AG08396 (cell line): ENCODE results near the gene TENT4B.

Source experiments
- DNase-seq: peaks from one replicate; pipeline ENCODE4 v3.0.0; 2012; ENCODE audit warnings: low spot score, mixed read lengths

TENT4B gene

GRCh38 chr16:50256604-50257003 is 103.5 kb downstream of the TENT4B start:
- DNase-seq: no peak

GRCh38 chr16:50257876-50258275 is 104.8 kb downstream of the TENT4B start:
- DNase-seq: no peak

DNA sequence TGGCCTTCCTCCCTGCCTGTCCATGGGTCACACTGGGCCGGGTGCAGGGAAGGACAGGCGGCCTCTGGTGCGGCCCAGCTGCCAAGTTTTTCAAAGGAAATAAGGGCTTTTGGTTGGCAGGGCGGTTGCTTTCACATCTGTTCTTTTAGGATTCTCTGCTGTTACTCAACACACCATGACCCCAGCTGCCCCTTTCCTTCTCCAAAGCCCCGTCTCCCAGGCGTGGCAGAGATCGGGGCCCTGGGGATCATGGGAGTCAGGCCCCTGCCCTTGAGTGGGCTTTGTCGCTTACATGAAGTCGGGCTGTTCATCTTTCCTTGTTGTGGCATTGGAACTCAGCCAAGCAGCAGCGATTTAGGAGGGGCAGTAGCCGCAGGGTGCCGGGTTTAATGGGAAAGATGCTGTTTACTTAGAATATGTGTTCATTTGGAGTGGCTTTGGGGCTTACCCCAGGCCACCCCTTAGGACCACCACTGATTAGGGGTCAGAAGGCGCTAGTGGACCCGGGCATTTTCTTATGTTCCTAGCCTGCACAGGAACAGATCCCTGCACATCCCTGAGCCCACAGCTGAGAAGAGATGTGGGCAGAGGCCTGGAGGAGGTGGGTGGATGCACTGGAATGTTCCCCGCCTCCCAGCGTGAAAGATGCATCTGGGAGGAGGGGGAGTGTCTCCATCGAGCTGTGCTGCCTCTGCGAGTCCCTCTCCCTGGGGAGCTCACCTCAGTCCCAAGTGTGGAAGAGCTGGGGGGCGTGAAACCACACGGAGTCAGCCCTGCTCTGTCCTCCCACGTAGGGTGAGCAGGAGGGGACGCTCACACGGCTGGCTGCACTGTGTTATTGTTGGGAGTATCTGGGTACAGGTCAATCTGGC is 106.5 kb downstream of the TENT4B start:
- no peak for DNase-seq

- no peak for DNase-seq
These were observed 107.4 kb downstream of the TENT4B start for GRCh38 chr16:50260206-50261159.

DNA sequence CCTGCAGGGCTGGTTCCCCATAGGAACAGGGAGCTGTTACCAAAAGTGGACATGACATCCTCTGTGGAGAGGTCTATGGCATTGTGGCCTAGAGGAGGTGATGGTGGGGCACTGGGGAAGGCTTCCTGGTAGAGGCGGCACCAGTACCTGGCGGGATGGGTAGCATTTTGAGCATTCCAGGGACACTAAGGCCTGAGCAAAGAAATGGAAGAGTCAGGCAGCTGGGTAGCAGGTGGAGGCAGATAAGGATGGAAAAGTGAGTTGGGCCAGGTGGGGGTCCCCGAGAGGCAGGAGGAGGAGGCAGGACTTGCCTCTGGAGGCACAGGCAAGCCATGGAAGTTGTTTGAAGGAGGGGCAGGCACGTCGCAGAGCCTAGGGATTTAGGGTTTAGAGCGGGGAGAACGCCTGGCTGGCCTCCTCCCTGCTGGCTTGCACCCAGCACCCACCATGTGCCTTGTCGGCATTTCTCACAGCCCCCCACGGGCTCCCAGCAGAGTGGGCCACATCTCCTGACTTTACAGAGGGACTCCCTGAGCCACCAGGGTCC is 108.1 kb downstream of the TENT4B start:
- no peak for DNase-seq

DNA sequence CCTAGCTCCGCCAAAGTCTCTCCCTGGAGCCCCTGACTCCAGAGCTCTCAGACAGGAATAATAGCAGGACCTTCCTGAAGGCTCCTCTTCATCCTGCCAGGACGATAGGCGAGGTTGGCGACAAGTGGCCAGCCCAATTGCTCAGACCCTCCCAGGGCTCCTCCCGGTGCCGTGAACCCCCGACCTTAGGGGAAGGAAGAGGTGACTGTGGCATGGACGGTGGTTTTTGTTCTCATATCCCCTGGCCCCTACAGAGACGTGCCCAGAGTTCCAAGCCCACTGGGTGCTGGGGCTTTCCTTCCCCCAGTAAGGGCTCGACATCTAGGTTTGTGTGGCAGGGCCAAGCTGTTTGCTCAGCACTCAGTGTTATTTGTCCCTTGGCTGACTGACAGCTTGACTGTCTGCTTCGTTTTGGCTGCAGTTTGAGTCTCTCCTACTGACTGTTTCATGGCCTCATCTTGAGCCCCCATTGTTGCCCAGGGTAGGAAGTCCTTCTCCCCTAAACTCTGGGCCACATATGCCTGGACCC is 108.7 kb downstream of the TENT4B start:
- no peak for DNase-seq

- DNase-seq: no peak
These were observed 110.2 kb downstream of the TENT4B start for GRCh38 chr16:50263060-50263909.

- DNase-seq: no peak
These were observed 111.1 kb downstream of the TENT4B start for GRCh38 chr16:50263940-50264929.

DNA sequence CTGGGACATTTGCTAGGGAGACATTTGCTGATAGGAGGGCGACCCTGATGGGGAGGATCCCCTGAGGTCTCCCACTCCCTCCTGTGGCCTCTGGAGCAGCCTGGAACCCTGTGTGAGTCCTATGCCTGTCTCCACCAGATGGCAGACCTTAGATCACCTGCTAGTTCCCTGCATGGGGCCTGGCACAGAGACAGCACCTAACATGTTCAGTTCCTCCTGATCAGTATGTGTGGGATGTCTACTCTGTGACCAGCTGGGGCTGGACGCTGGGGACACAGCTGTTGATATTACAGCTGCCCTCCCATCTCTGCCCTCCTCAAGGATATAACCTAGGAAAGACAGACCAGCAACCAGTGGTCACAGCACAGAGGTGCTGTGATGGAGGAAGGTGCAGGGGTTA is 112.2 kb downstream of the TENT4B start:
- DNase-seq: no peak

- DNase-seq: no peak
These were observed 112.7 kb downstream of the TENT4B start for GRCh38 chr16:50265716-50266336.

DNA sequence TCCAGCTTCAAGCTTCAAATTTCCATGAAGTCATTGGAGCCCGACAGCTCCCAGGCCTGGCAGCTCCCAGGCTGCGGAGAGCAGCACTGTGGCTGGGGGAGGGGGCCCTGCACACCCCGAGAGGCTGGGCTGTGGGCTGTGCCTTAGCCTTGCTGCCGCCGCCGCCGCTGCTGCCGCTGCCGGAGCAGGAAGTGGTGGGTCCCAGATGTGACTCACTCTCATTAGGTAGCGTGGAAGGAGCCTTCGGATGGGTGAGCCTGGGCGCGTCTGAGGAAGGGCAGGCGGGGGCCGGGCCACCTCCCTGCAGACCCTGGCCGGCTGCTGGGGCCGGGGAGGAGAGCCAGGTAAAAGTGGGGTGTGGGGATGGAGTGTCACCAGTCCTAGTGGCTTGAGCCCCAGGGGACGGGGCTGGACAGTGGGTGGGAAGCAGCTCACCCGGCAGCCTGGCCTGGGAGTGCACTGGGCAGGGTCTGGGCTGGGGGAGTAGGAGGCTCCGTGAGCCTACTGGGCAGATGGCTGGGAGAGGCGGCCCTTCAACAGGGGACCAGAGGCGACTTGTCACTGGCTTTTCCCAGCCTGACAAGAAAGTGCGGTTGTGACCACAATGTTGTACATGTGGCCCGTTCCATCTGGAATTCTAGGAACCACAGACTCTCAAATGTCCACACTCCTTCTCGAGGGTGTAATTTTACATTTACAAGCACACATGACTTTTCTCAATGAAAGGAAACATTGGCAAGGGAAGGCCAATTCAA is 113.4 kb downstream of the TENT4B start, which contains the start of gene ADCY7:
ADCY7 (plus strand) TSS at position 215 of the 755 bp plus-strand sequence. CDS start 21,629 bp downstream, outside the sequence.
- DNase-seq: peak; percentile 85

DNA sequence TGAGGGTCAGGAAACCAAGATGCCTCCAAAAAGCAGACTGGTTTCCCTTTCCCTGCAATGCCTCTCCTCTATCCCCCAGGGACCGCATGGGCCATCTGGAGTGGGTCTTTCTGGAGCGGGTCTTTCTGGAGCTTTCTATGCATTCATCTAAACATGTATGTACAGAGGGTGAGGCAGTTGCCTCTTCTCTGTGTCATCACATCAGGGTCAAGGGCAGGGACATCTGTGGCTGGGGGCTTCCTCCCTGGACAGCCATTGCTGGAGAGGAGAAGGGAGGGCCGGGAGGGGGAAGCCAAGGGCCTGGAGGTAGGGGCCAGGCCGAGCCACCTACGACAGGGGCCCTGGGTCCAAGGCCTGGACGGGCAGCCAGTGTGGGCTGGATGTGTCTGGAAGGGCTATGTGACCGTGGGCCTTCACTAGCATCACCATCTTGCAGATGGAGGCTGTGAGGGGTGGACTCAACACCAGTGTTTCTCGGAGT is 114.1 kb downstream of the TENT4B start:
- no peak for DNase-seq

- no peak for DNase-seq
These were observed 114.5 kb downstream of the TENT4B start for GRCh38 chr16:50267651-50268050.

DNA sequence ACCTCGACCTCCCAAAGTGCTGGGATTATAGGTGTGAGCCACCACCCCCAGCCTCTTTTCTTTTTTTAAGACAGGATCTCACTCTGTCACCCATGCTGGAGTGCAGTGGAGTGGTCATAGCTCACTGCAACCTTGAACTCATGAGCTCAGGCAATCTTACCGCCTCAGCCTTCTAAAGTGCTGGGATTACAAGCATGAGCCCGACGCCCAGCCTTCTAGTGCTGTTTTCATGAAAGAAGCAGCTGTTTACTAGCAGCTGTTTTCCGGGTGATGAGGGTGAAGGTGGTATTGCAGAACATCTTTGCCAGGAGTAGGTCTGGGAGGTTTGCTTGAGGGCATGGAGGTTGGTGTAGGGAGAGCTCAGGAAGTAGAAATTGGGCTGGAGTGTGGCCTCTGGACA is 115.2 kb downstream of the TENT4B start:
- no peak for DNase-seq

GRCh38 chr16:50269061-50269705 is 116.1 kb downstream of the TENT4B start:
- no peak for DNase-seq

GRCh38 chr16:50269769-50270509 is 116.8 kb downstream of the TENT4B start:
- no peak for DNase-seq

DNA sequence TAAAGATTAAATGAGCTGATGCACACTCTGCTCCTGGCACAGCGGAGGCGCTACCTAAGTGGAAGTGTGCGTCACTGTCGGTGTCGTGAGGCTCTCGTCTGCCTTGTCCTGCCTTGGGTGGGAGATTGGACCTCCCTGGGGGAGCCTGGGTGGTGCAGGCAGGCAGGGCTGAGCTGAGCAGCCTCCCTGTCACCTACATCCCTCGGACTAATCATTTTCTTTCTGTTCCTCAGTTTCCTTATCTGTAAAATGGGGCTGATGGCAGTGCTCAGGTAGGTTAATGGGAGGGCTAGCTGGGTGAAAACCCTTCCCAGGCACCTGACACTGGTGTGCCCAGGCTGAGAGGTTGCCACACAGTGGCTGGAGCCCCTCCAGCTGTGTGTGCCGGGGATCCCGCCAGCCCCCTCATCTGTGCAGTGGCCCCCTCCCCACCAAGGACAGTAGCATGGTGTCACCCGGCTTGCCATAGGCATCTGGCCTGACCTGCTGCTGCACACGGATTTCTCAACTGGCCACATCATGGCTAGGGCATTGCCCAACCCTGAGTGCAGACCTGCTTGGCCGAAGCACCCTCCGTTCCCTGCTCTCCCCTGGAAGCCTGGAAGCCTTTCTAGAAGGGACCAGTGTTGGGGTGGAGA is 117.5 kb downstream of the TENT4B start:
- no peak for DNase-seq
